Retina (tissue), 1 donor: ENCODE measurements around the gene CRYM.
"Not testable (repeated sequence)": the region's sequence is repeated elsewhere in the genome, so short reads cannot be mapped to it uniquely, and the experiment has no call there.

Experiments used
- DNase-seq: peaks from one replicate; pipeline ENCODE4 v3.0.0-alpha.2; 2016

CRYM gene

DNA sequence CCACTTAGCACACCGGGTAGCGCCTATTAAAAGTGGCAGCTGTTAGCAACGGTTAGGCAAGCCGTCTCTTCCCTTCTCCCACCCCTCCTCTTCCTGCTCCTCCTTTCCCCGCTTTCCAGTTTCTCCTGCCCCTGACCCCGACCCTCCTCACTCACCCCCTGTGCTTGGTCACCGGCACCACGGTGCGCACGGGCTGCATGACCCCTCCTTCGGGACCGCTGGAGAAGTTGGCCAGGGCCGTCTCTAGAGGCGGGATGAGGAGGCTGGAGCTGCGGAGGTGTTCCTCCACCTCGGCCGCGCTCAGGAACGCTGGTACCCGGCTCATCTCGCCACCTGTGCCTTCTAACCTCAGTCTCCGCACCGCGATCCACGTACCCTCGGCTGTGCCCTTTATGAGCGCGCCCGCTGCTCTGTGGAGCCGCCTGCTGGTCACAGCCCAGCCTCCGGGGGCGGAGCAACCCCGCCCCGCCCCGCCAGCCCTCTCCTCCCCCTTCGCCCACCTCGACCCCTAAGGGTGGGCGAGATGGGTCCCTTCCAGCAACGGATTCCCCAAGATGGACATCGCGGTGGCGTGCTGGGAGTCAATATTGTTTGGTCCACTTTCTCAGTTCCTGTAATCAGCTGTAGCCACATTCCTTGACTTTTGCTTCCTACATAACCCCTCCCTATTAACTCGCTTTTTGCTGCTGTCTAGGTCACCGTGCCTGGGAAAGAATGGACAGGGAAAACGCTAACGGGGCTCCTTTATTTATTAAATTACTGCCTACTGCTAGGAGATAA, at the start of gene CRYM:
Gene CRYM (minus strand): TSS at position 364 of the 780 bp plus-strand sequence. CDS start 39 bp downstream, at position 325.
- peak; percentile 77 for DNase-seq

GRCh38 chr16:21327046-21327445, 49.0 kb upstream of the CRYM start:
- no peak for DNase-seq

DNA sequence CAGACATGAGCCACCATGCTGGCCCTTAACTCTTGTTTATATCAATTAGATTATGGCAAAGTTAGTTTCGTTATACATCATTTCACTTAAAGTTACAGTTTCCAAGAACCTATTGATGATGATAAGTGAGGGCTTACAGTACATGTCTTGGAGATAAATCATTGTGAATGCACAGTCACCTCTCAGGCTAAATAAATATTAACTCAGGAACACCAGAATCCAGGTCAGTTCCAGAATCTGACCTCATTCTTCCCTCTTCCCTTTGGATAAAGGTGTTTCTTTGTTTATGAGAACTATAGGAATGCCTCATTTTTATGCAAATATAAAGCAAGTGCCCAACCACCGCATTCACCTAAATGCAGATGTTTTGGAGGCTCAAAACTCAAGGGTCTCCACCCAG, 48.4 kb upstream of the CRYM start:
- no peak for DNase-seq

DNA sequence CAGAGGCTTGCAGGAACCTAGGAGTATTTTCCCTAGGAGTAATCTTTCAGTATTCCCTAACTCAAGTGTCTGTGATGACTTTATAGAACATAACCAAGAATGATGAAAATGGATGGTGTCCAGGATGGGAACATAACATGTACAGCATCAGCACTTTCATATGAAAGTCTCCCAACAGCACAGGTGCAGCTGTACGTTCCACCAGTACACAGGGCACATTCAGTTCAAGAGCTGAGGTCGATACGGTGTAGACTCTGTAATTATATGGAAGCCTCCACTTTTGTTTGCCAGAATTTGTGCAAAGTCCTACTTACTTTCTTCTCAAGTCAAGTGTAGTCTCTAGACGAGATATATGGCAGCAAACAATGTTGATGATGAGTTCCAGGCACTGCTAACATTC, 46.2 kb upstream of the CRYM start:
- no peak for DNase-seq

DNA sequence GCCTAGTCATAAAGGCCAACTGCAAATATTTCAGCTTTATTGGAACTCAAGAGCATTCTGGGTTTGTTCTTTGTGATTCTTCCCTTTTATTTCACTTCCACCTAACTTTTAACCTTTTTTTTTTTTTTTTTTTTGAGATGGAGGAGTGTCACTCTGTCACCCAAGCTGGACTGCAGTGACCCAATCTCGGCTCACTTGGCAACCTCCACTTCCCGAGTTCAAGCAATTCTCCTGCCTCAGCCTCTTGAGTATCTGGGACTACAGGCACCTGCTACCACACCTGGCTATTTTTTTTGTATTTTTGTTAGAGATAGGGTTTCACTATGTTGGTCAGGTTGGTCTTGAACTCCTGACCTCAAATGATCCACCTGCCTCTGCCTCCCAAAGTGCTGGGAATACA, 44.2 kb upstream of the CRYM start:
- not testable (repeated sequence) for DNase-seq

DNA sequence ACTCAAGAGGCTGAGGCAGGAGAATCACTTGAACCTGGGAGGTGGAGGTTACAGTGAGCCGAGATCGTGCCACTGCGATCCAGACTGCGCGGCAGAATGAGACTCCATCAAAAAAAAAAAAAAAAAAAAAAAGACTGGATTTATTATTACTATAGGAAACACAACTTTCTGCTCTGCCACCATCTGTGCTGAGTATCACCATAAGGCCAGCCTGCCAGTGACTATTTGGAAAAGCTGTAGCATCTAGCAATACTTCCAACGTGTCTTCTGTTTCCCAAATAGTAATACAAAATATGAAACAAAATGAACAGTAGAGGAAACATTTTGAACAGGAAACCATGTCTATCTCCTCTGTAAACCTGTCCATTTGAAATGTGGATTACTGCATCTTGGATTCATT, 43.6 kb upstream of the CRYM start:
- DNase-seq, result no peak

- DNase-seq, result no peak
Observed at GRCh38 chr16:21314339-21314738, 36.2 kb upstream of the CRYM start.

GRCh38 chr16:21312863-21313372, 34.8 kb upstream of the CRYM start:
- DNase-seq, result not testable (repeated sequence)

- DNase-seq, result not testable (repeated sequence)
Observed at GRCh38 chr16:21312046-21312445, 34.0 kb upstream of the CRYM start.

GRCh38 chr16:21306712-21307111, 28.6 kb upstream of the CRYM start:
- DNase-seq, result not testable (repeated sequence)

- DNase-seq, result no peak
Observed at GRCh38 chr16:21302898-21303528, 24.9 kb upstream of the CRYM start.

DNA sequence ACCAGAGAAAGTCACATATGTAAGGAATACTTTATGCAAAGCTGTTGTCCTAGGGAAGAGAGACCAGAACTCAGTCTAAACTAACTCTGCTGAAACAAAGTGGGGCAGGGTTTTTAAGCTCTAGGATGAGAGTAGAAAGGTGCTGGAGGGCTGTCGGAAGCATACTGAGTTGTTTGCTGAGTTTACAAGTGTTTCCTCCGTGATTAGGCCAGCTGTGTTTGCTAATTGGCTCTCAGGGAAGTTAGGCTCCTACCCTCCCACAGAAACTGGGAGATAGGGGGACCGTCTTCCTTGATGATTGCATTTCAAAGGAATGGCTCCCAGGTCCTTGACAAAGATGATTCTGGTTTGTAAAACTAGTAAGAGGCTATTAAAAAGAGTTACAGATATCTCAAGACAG, 24.4 kb upstream of the CRYM start:
- peak; percentile 3 for DNase-seq

- no peak for DNase-seq
Observed at GRCh38 chr16:21301895-21302291, 23.8 kb upstream of the CRYM start.

DNA sequence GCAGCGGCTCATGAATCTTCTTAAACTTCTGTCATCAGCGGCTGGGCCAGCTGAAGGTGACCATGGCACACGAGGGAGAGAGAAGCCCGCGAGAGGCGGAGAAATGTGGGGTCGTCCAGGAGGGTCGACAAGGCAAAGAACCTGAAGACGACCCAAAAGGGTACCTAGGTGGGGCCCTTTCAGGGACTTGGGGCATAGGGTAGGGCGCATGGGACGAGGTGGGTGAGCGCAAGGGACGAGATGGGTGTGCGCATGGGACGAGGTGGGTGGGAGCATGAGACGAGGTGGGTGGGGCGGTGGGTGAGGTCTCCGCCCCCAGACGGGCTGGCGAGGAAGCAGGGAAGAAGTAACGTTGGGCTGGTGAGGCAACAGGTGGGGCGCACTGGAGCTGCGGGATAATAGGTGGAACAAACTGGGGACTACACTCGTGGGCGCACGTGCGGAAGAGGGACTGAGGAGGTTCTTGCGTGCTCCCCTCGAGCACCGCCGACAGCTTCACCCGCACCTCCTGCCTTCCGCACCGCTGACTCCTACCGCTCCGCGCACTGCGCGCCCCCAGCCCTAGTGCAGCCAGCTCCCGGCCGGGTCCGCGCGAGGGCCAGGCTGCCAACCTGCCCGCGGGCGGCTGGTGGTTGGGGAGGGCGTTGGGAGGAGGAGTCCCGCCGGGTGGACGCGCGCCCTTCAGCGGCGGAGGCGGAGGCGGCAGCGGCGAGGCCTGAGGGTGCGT, 23.2 kb upstream of the CRYM start:
- peak; percentile 84 for DNase-seq

DNA sequence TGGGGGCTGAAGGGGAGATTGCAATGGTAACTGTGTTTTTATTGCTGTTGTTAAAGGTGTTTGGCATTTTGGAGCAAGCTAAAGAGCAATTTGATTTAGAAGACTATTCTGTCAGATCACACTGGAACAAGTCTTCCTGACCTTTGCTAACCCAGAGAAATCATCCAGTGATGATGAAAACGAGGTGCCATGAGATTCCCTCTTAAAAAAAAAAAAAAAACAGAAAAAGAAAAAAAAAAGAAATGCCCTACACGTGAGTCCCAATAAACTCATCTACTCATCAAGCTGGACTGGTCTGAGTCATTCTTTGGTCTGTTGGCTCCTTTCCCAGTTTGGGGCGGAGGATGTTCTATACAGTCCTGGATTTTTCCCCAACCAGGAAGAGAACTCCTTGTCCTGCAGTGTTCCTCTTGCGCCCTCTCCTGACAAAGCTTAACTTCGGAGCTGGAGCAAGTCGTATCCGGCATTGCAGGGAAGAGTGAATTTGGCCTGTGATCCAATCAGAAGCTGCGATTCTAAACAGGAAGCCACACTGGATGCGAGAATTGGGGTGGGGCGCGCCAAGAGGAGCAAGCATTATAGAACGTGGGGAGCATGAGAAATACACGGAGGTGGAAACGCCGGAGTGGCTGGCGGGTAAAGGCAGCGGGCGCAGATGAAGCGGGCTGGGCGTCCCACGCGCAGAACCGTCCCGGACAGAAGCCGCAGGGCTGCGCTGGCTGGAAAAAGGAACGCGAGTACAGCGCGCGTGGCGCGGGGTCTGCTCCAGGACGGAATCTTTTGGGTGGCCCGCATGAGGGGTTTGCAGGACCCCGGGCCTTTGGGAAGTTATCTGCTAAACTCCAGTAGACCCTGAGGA, 22.4 kb upstream of the CRYM start:
- DNase-seq, result peak; percentile 90

DNA sequence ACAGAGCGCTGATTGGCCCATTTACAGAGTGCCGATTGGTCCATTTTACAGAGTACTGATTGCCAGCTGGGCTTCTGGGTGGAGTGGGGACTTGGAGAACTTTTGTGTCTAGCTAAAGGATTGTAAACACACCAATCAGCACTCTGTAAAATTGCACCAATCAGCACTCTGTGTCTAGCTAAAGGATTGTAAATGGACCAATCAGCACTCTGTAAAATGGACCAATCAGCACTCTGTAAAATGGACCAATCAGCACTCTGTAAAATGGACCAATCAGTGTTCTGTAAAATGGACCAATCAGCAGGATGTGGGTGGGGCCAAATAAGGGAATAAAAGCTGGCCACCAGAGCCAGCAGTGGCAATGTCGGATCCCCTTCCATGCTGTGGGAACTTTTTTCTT, 11.7 kb upstream of the CRYM start:
- DNase-seq, result not testable (repeated sequence)

DNA sequence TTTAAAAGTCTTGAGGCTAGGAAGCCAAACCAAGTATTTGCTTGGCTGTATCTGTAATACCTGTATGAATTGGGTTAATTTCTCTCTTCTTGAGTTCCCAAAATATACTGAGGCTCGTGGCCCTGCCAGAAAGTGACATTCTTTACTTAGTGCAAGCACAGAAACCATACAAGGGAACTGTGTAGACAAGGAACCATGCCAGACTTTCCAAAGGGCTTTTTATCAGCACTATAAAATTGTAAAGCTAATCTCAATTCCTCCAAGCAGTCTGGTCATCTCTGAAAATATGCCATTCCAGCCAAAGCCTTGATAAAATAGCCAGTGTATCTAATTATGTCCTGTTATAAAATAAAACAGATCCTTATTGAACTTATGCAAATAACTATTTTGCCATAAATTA, 7.2 kb upstream of the CRYM start:
- DNase-seq, result no peak

- no peak for DNase-seq
Observed at GRCh38 chr16:21284414-21284813, 6.3 kb upstream of the CRYM start.

GRCh38 chr16:21283521-21284289, 5.6 kb upstream of the CRYM start:
- peak; percentile 89 for DNase-seq

DNA sequence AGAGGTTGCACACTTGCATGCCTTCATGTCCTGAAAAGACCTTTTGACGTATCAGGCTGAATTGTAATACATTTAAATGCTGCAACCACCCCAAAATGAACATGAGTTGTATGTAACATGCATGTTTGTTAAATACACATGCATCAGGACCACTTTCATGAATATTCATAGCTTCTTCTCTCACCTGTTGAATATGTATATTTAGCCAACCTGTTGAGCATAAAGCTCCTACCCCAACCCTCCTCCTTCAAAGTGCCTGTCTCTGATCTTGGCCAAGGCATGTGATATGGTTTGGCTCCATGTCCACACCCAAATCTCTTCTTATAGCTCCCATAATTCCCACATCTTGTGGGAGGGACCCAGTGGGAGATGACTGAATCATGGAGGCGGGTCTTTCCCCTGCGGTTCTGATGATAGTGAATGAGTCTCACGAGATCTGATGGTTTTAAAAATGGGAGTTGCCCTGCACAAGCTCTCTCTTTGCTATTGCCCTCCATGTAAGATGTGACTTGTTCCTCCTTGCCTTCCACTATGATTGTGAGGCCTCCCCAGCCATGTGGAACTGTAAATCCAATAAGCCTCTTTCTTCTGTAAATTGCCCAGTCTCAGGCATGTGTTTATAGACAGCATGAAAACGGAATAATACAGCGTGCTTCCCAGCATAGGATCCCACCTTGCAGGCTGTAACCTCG, 3.8 kb upstream of the CRYM start:
- no peak for DNase-seq

GRCh38 chr16:21279501-21279900, 1.4 kb upstream of the CRYM start:
- no peak for DNase-seq
